HL-60 (cell line): ENCODE results near the gene PRDM7.

Experiments
- DNase-seq, 2 experiments: peaks; one replicate each; pipeline ENCODE4 v3.0.0-alpha.2; 2010 to 2020; ENCODE audit warnings: low read depth in 1 of 2, low spot score in 1 of 2
- H3K27ac ChIP-seq: fragments of 250-450 bp; sonication (Bioruptor Pico); replicated peaks from 2 replicates; pipeline ENCODE4 v1.5.1; 2020; ENCODE audit warnings: mild to moderate bottlenecking, moderate library complexity
- H3K27me3 ChIP-seq: fragments of 250-450 bp; sonication (Bioruptor Pico); 2 replicates; pipeline ENCODE4 v1.5.1; 2021; ENCODE audit warnings: mild to moderate bottlenecking, moderate library complexity; ENCODE audit not compliant: insufficient read depth, poor library complexity, severe bottlenecking
- H3K4me3 ChIP-seq: replicated peaks from 2 replicates; pipeline ENCODE4 v1.5.1; 2011; ENCODE audit warnings: mild to moderate bottlenecking, control low read depth, low read length; ENCODE audit not compliant: insufficient read depth
- GABPA ChIP-seq: IDR thresholded peaks from 2 replicates; pipeline ENCODE4 v1.6.1; 2012; ENCODE audit warnings: low read depth
- POLR2AphosphoS5 ChIP-seq: IDR thresholded peaks from 2 replicates; pipeline ENCODE4 v1.6.1; 2012; ENCODE audit warnings: low read depth
- SPI1 ChIP-seq: IDR thresholded peaks from 2 replicates; pipeline ENCODE4 v1.6.1; 2012; ENCODE audit warnings: low read depth, mild to moderate bottlenecking, borderline replicate concordance
- TF ChIP-seq, protein P1 (sequence below): IDR thresholded peaks from 2 replicates; pipeline ENCODE4 v1.6.1; 2012; ENCODE audit warnings: low read depth; ENCODE audit not compliant: insufficient replicate concordance
- TF ChIP-seq, protein P2 (sequence below): IDR thresholded peaks from one replicate; pipeline ENCODE4 v1.5.1; 2011; ENCODE audit warnings: low read length, control low read depth, inconsistent platforms; ENCODE audit not compliant: insufficient read depth

PRDM7 gene

DNA sequence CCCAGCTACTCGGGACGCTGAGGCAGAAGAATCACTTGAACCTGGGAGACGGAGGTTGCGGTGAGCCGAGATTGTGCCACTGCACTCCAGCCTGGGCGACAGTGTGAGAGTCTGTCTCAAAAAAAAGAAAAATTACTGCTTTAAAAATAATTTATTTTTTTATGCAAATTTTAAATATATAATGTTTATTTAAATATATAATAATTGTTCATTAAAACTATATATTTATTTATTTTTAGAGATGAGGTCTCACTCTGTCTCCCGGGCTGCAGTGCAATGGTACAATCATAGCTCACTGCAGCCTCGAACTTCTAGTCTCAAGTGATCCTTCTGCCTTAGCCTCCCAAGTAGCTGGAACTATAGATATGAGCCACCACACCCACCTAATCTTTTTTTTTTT lies 42.6 kb downstream of the PRDM7 start:
- no peaks in the 10 kb centered on the region for H3K27me3 ChIP-seq
- no peak overlapping the region for H3K4me3 ChIP-seq
- no peak overlapping the region for H3K27ac ChIP-seq
- no peak for TF ChIP-seq SPI1
- TF ChIP-seq, protein P1, sequence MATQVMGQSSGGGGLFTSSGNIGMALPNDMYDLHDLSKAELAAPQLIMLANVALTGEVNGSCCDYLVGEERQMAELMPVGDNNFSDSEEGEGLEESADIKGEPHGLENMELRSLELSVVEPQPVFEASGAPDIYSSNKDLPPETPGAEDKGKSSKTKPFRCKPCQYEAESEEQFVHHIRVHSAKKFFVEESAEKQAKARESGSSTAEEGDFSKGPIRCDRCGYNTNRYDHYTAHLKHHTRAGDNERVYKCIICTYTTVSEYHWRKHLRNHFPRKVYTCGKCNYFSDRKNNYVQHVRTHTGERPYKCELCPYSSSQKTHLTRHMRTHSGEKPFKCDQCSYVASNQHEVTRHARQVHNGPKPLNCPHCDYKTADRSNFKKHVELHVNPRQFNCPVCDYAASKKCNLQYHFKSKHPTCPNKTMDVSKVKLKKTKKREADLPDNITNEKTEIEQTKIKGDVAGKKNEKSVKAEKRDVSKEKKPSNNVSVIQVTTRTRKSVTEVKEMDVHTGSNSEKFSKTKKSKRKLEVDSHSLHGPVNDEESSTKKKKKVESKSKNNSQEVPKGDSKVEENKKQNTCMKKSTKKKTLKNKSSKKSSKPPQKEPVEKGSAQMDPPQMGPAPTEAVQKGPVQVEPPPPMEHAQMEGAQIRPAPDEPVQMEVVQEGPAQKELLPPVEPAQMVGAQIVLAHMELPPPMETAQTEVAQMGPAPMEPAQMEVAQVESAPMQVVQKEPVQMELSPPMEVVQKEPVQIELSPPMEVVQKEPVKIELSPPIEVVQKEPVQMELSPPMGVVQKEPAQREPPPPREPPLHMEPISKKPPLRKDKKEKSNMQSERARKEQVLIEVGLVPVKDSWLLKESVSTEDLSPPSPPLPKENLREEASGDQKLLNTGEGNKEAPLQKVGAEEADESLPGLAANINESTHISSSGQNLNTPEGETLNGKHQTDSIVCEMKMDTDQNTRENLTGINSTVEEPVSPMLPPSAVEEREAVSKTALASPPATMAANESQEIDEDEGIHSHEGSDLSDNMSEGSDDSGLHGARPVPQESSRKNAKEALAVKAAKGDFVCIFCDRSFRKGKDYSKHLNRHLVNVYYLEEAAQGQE, result no peak
- no peak for TF ChIP-seq POLR2AphosphoS5
- TF ChIP-seq GABPA, result no peak
- TF ChIP-seq, protein P2, sequence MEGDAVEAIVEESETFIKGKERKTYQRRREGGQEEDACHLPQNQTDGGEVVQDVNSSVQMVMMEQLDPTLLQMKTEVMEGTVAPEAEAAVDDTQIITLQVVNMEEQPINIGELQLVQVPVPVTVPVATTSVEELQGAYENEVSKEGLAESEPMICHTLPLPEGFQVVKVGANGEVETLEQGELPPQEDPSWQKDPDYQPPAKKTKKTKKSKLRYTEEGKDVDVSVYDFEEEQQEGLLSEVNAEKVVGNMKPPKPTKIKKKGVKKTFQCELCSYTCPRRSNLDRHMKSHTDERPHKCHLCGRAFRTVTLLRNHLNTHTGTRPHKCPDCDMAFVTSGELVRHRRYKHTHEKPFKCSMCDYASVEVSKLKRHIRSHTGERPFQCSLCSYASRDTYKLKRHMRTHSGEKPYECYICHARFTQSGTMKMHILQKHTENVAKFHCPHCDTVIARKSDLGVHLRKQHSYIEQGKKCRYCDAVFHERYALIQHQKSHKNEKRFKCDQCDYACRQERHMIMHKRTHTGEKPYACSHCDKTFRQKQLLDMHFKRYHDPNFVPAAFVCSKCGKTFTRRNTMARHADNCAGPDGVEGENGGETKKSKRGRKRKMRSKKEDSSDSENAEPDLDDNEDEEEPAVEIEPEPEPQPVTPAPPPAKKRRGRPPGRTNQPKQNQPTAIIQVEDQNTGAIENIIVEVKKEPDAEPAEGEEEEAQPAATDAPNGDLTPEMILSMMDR, result no peak
- DNase-seq, result no peak

DNA sequence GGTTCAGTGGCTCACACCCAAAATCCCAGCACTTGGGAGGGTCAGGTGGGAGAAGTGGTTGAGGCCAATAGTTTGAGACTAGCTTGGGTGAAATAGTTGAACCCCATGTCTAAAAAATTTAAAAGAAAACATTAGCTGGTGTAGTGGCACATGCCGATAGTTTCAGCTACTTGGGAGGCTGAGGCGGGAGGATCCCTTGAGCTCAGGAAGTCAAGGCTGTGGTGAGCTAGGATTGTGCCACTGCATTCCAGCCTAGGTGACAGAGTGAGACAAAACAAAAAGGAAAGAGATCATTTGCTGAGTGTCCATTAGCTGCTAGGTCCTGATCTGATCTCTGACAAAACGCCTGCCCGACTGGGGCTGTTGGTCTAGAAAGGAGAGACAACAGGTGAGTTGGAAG lies 43.7 kb downstream of the PRDM7 start:
- no peak overlapping the region for H3K4me3 ChIP-seq
- TF ChIP-seq, protein P1, result no peak
- TF ChIP-seq POLR2AphosphoS5, result no peak
- no peak for TF ChIP-seq SPI1
- TF ChIP-seq GABPA, result no peak
- TF ChIP-seq, protein P2, result no peak
- H3K27me3 ChIP-seq, result no peaks in the 10 kb centered on the region
- DNase-seq, result no peak
- H3K27ac ChIP-seq, result no peak overlapping the region

DNA sequence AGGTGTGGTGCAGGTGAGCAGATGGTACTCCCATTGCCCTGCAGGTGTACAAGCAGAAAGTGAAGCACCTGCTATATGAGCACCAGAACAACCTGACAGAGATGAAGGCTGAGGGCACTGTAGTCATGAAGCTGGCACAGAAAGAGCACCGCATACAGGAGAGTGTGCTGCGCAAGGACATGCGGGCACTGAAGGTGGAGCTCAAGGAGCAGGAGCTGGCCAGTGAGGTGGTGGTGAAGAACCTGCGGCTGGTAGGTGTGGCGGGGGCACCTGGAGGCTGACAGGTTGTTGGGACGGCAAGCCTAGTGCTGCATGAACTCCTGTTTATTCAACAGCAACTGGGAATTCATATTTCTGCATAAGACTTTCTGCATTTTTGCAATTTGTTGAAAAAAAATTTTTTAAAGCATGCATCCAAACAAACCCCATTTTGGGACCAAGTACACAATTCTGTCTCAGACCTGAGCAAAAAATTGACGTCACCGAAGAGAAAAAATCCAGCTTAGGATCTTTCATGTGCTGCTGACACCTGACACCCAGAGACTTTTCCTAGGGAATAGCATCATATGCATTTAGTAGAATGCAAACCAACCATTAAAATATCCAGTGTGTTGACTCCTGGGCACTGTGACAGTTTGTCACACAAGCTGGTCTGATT lies 44.3 kb downstream of the PRDM7 start:
- Histone ChIP-seq H3K27ac (no peak overlapping the region), H3K4me3 (no peak overlapping the region), H3K27me3 (no peaks in the 10 kb centered on the region)
- no peak for DNase-seq
- TF ChIP-seq, protein P1, result no peak
- TF ChIP-seq POLR2AphosphoS5 (no peak), GABPA (no peak), SPI1 (no peak)
- TF ChIP-seq, protein P2, result no peak
